Neural cell (in vitro differentiated cells): ENCODE measurements around the gene SCYGR6.

Experiments used
- CTCF ChIP-seq: fragments of 450-650 bp; IDR thresholded peaks from 2 replicates; pipeline ENCODE4 v1.5.1; 2014; ENCODE audit warnings: antibody characterized with exemption, mild to moderate bottlenecking, moderate library complexity; ENCODE audit not compliant: poor library complexity, severe bottlenecking
- EP300 ChIP-seq: fragments of 450-650 bp; conservative IDR thresholded peaks from 2 replicates; pipeline ENCODE4 v1.6.1; 2014; ENCODE audit warnings: antibody characterized with exemption, mild to moderate bottlenecking, moderate library complexity; ENCODE audit not compliant: poor library complexity, severe bottlenecking
- EZH2 ChIP-seq: fragments of 200-600, 300-800 bp; shearing (Covaris generic), sonication (generic); IDR thresholded peaks from 2 replicates; pipeline ENCODE4 v1.6.1; 2014; ENCODE audit warnings: antibody characterized with exemption, low read length, borderline replicate concordance, mild to moderate bottlenecking; ENCODE audit not compliant: insufficient read depth, poor library complexity, severe bottlenecking
- MXI1 ChIP-seq: fragments of 450-650 bp; conservative IDR thresholded peaks from 2 replicates; pipeline ENCODE4 v1.6.1; 2014; ENCODE audit warnings: antibody characterized with exemption, mild to moderate bottlenecking; ENCODE audit not compliant: poor library complexity, severe bottlenecking
- POLR2AphosphoS5 ChIP-seq: IDR thresholded peaks from 2 replicates; pipeline ENCODE4 v1.6.1; 2012
- SMC3 ChIP-seq: fragments of 450-650 bp; conservative IDR thresholded peaks from 2 replicates; pipeline ENCODE4 v1.6.1; 2014; ENCODE audit warnings: antibody characterized with exemption, mild to moderate bottlenecking, moderate library complexity; ENCODE audit not compliant: poor library complexity
- TAF1 ChIP-seq: IDR thresholded peaks from 2 replicates; pipeline ENCODE4 v1.6.1; 2012; ENCODE audit warnings: low read depth
- TF ChIP-seq, protein P1 (sequence below): IDR thresholded peaks from 2 replicates; pipeline ENCODE4 v1.6.1; 2012; ENCODE audit warnings: borderline replicate concordance

DNA sequence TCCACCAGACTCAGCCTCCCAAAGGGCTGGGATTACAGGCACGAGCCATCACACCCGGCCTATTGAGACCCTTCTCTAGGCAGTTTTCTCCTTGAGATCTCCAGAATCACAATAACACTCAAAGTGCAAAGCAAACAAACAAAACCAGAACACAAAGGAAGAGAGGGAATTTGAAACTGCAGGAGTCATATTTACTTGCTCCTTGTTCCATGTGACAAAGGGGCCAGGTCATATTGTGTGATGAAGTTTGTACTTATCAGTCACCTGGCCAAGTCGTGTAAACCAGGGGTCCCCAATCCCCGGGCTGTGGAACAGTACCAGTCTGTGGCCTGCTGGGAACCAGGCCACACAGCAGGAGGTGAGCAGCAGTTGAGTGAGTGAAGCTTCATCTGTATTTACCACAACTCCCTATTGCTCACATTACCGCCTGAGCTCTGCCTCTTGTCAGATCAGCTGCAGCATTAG lies 47.7 kb upstream of the SCYGR6 start:
- TF ChIP-seq CTCF = no peak
- TF ChIP-seq, protein P1, sequence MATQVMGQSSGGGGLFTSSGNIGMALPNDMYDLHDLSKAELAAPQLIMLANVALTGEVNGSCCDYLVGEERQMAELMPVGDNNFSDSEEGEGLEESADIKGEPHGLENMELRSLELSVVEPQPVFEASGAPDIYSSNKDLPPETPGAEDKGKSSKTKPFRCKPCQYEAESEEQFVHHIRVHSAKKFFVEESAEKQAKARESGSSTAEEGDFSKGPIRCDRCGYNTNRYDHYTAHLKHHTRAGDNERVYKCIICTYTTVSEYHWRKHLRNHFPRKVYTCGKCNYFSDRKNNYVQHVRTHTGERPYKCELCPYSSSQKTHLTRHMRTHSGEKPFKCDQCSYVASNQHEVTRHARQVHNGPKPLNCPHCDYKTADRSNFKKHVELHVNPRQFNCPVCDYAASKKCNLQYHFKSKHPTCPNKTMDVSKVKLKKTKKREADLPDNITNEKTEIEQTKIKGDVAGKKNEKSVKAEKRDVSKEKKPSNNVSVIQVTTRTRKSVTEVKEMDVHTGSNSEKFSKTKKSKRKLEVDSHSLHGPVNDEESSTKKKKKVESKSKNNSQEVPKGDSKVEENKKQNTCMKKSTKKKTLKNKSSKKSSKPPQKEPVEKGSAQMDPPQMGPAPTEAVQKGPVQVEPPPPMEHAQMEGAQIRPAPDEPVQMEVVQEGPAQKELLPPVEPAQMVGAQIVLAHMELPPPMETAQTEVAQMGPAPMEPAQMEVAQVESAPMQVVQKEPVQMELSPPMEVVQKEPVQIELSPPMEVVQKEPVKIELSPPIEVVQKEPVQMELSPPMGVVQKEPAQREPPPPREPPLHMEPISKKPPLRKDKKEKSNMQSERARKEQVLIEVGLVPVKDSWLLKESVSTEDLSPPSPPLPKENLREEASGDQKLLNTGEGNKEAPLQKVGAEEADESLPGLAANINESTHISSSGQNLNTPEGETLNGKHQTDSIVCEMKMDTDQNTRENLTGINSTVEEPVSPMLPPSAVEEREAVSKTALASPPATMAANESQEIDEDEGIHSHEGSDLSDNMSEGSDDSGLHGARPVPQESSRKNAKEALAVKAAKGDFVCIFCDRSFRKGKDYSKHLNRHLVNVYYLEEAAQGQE = no peak
- TF ChIP-seq MXI1 = no peak
- no peak for TF ChIP-seq EP300
- no peak for TF ChIP-seq POLR2AphosphoS5
- TF ChIP-seq EZH2 = no peak
- no peak for TF ChIP-seq TAF1
- no peak for TF ChIP-seq SMC3
